GM12878 (cell line): ENCODE data around the gene ATF3.

Experiments
- BCLAF1 ChIP-seq: fragments of 450-650 bp; IDR thresholded peaks from 2 replicates; pipeline ENCODE4 v1.6.1; 2017; ENCODE audit warnings: antibody characterized with exemption, mild to moderate bottlenecking, moderate library complexity
- FOXM1 ChIP-seq: IDR thresholded peaks from 2 replicates; pipeline ENCODE4 v1.6.1; 2012; ENCODE audit warnings: low read depth, mild to moderate bottlenecking, inconsistent platforms, low read length, moderate library complexity
- RFX5 ChIP-seq: IDR thresholded peaks from 2 replicates; pipeline ENCODE4 v1.6.1; 2011; ENCODE audit warnings: low read depth, low read length, improper control_type of control experiment
- SRF ChIP-seq, 2 experiments: IDR thresholded peaks; 2 replicates each; pipeline ENCODE4 v1.6.1; 2011; ENCODE audit warnings: low read depth in 2 of 2, low read length in 2 of 2, mild to moderate bottlenecking in 1 of 2, moderate library complexity in 1 of 2
- TF ChIP-seq, protein P1 (sequence below), 3 experiments: IDR thresholded peaks in 2 of 3; conservative IDR thresholded peaks in 1 of 3; 2 replicates each; pipeline ENCODE4 v1.5.1; 2011; ENCODE audit warnings: low read depth in 3 of 3, low read length in 3 of 3, mild to moderate bottlenecking in 3 of 3, control low read depth in 2 of 3, moderate library complexity in 2 of 3, inconsistent platforms in 1 of 3, mixed read lengths in 1 of 3; ENCODE audit not compliant: control insufficient read depth in 2 of 3, insufficient read depth in 1 of 3; ENCODE audit errors: extremely low read depth in 1 of 3
- TF ChIP-seq, protein P2 (sequence below): IDR thresholded peaks from 2 replicates; pipeline ENCODE4 v1.6.1; 2011; ENCODE audit warnings: low read depth, mild to moderate bottlenecking, low read length, moderate library complexity, borderline replicate concordance; ENCODE audit errors: extremely low read depth

- TF ChIP-seq RFX5 = no peak
- TF ChIP-seq, protein P1, sequence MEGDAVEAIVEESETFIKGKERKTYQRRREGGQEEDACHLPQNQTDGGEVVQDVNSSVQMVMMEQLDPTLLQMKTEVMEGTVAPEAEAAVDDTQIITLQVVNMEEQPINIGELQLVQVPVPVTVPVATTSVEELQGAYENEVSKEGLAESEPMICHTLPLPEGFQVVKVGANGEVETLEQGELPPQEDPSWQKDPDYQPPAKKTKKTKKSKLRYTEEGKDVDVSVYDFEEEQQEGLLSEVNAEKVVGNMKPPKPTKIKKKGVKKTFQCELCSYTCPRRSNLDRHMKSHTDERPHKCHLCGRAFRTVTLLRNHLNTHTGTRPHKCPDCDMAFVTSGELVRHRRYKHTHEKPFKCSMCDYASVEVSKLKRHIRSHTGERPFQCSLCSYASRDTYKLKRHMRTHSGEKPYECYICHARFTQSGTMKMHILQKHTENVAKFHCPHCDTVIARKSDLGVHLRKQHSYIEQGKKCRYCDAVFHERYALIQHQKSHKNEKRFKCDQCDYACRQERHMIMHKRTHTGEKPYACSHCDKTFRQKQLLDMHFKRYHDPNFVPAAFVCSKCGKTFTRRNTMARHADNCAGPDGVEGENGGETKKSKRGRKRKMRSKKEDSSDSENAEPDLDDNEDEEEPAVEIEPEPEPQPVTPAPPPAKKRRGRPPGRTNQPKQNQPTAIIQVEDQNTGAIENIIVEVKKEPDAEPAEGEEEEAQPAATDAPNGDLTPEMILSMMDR (IDR thresholded peaks at IDR 0.05 in 2 of 3, conservative IDR thresholded peaks at IDR 0.05 in 1 of 3; ENCODE audit: control insufficient read depth in 2 of 3, extremely low read depth in 1 of 3, insufficient read depth in 1 of 3, low read depth in 3 of 3, low read length in 3 of 3) = no peak
- no peak for TF ChIP-seq SRF (IDR thresholded peaks at IDR 0.05; ENCODE audit: low read depth in 2 of 2, low read length in 2 of 2)
- no peak for TF ChIP-seq FOXM1
- no peak for TF ChIP-seq BCLAF1
- TF ChIP-seq, protein P2, sequence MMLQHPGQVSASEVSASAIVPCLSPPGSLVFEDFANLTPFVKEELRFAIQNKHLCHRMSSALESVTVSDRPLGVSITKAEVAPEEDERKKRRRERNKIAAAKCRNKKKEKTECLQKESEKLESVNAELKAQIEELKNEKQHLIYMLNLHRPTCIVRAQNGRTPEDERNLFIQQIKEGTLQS = no peak
Observed at GRCh38 chr1:212612041-212612961, 3.7 kb downstream of the ATF3 start.
